AG09309 (cell line): ENCODE data around the gene LPIN3.
A peak's percentile ranks its signal among the peaks of the same experiment; 100 is the strongest.

ENCODE experiments used
- DNase-seq: peaks from one replicate; pipeline ENCODE4 v3.0.0-alpha.2; 2010; ENCODE audit warnings: low read depth
- H3K4me3 ChIP-seq: 2 replicates; pipeline ENCODE4 v1.5.1; 2011; ENCODE audit warnings: mild to moderate bottlenecking, low read depth, low read length, moderate library complexity; ENCODE audit not compliant: control insufficient read depth
- TF ChIP-seq, protein P1 (sequence below): IDR thresholded peaks from 2 replicates; pipeline ENCODE4 v1.5.1; 2011; ENCODE audit warnings: mild to moderate bottlenecking, low read depth, low read length, inconsistent platforms; ENCODE audit not compliant: insufficient read depth, control insufficient read depth; ENCODE audit errors: missing control alignments

Gene LPIN3

DNA sequence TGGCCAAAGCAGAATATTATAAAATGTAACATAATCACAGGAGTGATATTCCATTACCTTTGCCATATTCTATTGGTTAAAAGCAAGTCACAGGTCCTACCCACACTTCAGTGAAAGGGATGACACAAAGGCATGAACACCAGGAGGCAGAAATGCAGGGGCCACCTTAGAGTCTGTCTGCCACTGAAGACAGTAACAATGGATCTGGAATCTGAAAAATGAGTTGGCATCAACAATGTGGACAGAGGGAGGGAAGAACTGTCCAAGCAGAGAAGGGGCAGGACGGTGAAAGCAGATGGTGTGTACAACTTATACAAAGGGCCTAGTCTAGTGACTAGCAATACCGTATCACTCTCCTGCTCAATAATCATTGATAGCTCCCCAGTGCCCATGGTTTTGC is 6.6 kb upstream of the LPIN3 start:
- TF ChIP-seq, protein P1, sequence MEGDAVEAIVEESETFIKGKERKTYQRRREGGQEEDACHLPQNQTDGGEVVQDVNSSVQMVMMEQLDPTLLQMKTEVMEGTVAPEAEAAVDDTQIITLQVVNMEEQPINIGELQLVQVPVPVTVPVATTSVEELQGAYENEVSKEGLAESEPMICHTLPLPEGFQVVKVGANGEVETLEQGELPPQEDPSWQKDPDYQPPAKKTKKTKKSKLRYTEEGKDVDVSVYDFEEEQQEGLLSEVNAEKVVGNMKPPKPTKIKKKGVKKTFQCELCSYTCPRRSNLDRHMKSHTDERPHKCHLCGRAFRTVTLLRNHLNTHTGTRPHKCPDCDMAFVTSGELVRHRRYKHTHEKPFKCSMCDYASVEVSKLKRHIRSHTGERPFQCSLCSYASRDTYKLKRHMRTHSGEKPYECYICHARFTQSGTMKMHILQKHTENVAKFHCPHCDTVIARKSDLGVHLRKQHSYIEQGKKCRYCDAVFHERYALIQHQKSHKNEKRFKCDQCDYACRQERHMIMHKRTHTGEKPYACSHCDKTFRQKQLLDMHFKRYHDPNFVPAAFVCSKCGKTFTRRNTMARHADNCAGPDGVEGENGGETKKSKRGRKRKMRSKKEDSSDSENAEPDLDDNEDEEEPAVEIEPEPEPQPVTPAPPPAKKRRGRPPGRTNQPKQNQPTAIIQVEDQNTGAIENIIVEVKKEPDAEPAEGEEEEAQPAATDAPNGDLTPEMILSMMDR: no peak
- no peak for DNase-seq
- H3K4me3 ChIP-seq: no peak overlapping the region

DNA sequence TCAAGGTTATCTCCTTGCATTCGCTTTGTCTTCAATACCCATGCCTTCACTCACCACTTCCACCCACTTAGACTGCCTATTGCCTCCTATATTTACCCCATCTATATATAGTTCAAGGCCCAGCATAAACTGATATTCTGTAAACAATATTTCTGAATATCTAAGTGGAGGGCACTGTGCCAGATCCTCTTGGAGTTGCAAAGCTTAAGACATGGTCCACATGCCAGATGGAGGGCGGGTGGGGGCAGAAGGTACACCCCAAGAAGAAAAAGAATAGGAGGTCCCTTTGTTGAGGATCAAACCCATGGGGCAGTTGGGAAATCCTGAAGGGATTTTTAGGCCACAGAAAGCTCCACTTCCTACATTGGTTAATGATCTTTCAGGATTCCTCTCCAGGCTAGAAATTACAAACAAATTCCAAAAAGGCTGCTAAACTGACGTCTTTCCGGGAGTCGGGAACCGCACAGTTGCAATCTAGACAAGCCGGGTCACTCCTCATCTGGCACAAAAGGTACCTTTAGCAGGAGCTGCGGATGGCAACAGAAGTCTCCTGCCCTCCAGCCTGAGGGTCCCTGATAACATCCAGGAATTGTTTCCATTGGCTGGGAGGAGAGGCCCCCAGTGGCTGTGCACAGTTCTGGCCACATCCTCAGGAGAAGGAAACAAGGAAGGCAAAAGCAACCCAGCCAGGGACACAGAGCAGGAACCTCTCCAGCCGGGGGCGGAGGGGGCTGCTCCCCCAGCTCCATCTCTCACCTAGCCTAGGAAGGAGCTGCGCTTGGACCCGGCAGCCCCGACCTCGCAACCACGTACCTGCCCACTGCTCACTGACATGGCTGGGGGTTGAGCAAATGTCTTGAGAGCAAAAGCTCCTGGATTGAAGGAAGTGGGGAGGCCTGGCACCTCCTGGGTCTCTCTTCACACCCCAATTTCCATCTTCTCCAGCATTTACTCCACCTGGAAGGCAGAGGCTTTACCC is 5.9 kb upstream of the LPIN3 start:
- no peak overlapping the region for H3K4me3 ChIP-seq
- DNase-seq: peak; percentile 17
- TF ChIP-seq, protein P1: no peak

DNA sequence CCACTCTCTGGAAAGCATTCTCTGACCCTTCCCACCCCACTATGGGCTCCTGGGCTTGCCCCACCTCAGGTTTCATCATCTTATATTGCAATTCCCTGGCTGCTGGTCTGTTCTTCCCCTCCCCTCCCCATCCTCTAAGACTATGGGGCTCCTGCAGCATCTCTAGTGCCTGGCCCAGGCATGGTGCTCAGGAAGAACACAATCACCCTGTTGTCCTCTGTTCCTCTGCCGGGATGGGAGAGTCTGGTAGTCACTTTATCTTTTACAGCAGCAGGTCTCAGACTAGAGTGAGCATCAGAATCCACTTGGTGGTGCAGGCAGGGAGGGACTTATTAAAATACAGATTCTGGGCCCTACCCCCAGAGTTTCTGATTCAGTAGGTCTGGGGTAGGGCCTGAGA is 5.0 kb upstream of the LPIN3 start:
- no peak for DNase-seq
- no peak overlapping the region for H3K4me3 ChIP-seq
- TF ChIP-seq, protein P1: no peak

DNA sequence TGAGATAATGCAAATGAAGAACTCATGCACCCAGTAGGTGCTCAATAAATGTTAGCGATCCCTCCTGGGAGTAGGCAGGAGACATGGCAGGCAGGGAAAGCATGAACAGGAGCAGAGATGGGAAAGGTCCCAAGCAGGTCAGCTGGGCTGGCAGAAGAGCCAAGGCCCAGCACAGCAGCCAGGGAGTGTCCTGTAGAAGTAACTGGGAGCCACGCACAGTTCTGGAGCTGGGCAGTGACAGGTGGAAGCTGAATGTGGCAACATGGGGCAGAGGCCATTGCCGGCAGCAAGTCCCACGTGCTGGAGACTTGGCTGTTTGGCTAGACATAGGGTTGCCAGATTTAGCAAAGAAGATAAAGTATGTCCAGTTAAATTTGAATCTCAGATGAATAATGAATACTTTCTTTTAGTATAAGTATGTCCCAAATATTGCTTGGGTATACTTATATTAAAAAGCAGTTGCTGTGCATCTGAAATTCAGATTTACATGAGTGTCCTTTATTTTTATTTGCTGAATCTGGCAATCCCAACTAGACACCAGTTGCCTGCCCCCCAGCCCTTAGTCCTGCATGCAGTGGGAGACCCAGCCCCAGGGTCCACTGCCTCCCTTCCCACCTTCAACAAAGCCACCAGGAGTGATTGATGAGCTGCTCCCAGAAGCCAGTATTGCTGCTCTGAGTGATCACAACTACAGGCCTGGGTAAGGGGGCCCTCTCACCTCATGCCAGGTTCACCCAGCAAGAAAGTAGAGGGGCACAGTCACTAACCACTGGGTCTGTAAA is 3.7 kb upstream of the LPIN3 start:
- TF ChIP-seq, protein P1: no peak
- DNase-seq: no peak
- no peak overlapping the region for H3K4me3 ChIP-seq

DNA sequence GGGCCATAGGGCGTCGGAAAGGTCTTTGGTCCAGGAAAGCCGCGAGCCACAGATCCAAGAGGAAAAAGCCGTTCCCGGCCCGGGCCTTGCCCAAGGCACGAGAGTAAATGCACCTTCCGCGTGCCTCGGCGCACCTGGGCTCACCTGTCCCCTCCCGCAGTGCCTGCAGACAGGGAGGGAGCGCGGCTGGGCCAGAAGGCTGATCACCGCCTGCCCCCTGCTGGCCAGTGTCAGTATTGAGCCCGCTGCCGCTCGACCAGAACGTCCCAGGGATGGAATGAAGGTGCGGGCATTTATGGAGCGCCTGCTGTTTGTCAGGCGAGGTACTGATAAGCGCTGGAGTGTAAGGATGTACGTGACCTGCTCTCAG is 679 bp upstream of the LPIN3 start:
- peak overlapping the region; percentile 42 for H3K4me3 ChIP-seq
- DNase-seq: no peak
- TF ChIP-seq, protein P1: peak; percentile 97

DNA sequence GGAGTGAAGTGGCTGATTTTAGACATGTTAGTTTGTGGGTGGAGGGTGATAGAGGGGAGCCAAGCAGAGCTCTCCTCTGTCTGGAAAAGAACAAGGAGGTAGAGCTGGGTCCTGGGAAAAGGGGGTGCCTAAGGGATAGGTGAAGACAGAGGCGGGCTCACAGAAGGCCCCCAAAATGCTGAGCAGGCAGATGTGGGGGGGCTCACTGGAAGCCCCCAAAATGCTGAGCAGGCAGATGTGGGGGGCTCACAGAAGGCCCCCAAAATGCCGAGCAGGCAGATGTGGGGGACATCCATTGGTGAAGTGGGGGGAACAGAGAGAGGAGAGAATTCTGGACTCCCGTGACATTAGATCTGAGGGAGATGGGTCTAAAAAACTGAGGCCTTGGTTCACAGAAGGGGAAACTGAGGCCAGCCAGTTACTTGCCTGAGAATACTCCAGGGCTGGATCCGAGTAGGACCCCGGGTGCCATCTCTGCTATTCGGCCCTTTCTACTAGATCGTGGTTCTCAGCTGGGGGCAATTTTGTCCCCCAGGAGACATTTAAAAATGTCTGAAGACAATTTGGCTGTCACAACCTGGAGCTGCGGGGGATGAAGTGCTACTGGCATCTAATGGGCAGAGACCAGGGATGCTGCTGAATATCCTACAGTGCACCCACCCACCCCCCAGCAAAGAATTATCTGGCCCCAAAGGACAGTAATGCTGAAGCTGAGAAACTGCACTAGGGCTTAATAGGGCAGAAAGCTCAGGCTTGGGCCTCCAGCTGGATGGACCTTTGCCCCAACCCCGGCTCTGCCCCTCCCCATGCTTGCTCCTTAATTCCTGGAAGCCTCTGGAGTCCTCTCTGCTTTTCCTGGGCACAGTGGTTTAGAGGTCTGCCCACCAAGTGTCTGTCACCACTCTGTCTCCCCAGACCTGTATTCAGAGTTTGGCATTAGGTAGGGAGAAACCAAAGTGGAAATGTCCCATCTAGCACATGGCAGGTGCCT is 2.1 kb downstream of the LPIN3 start:
- no peak for DNase-seq
- TF ChIP-seq, protein P1: no peak
- no peak overlapping the region for H3K4me3 ChIP-seq
